Fibroblast of pulmonary artery (primary cell): ENCODE results near the gene PNPLA5.

Experiments
- DNase-seq: peaks from one replicate; pipeline ENCODE4 v3.0.0-alpha.2; 2010; ENCODE audit warnings: low read depth
- H3K4me3 ChIP-seq: replicated peaks from 2 replicates; pipeline ENCODE4 v1.5.1; 2011; ENCODE audit warnings: low read depth, mild to moderate bottlenecking, control low read depth, low read length, moderate library complexity
- CTCF ChIP-seq: IDR thresholded peaks from 2 replicates; pipeline ENCODE4 v1.5.1; 2011; ENCODE audit warnings: mild to moderate bottlenecking, control low read depth, low read length, inconsistent platforms; ENCODE audit errors: missing control alignments

Gene PNPLA5

GRCh38 chr22:43919106-43919973, 27.5 kb upstream of the PNPLA5 start:
- no peak for DNase-seq
- H3K4me3 ChIP-seq = no peak overlapping the region
- no peak for TF ChIP-seq CTCF

DNA sequence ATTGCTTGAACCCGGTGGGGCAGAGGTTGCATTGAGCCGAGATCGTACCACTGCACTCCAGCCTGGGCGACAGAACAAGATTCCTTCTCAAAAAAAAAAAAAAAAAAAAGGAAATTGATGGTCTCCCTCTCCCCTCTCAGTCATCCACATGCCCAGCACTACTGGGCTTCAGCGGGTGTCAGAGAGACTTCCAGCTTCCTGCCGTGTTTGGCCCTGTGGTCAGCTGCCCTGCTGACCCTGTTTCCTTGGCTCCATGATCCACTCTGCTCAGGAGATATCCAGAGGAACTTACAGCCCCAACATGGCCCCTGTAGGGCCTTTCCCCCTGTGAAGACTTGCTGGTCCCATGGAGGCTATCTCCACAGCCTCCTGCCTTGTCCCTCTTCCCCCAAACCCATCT, 25.7 kb upstream of the PNPLA5 start:
- no peak overlapping the region for H3K4me3 ChIP-seq
- DNase-seq = no peak
- no peak for TF ChIP-seq CTCF

DNA sequence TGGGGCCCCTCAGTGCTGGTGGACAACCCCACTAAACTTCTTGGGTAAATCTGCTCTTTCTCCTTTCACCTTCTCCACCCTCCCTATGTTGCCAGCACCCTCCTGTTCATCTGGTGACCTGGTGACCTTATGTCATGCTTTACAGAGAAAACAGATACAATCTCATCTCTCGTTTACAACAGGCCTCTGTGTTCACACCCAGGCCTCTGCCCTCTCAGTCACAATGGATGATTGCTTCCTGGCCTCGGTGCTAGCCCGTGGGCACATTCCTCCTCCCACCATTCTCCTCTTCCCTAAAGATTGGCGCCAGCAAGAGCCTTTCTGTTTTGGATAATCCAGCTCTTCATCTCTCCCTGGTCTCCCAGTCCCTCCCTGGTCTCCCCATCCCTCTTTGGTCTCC, 19.5 kb upstream of the PNPLA5 start:
- TF ChIP-seq CTCF = no peak

GRCh38 chr22:43910178-43910695, 18.4 kb upstream of the PNPLA5 start:
- no peak for TF ChIP-seq CTCF
- no peak for DNase-seq
- no peak overlapping the region for H3K4me3 ChIP-seq

More for the DNA sequence above, 19.5 kb upstream of the PNPLA5 start:
- no peak overlapping the region for H3K4me3 ChIP-seq
- DNase-seq = no peak

GRCh38 chr22:43909708-43910107, 17.9 kb upstream of the PNPLA5 start:
- no peak for TF ChIP-seq CTCF
- no peak for DNase-seq
- no peak overlapping the region for H3K4me3 ChIP-seq

DNA sequence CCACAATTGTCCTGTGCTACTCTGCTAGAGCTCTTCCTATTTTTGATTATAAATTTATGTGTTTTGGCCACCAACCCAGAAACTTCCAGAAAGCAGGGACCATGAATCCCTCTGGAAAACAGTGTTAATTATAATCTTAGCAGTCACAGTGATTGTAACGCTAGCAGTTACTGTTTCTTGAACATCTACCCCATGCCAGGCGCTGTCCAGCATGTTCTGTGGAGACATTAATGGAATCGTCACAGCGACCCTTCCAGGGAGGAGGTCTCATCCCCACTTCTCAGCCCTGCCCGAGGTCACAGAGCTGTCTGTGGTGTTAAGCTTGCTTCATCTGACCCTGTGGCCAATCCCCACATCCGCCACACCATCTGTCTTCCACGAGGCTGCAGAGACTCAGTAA, 13.9 kb upstream of the PNPLA5 start:
- no peak overlapping the region for H3K4me3 ChIP-seq
- no peak for DNase-seq
- no peak for TF ChIP-seq CTCF
